IPS DF 4.7 (cell line): ENCODE results near the gene NCBP2L.

ENCODE experiments used
- DNase-seq: peaks from one replicate; pipeline ENCODE4 v3.0.0-alpha.2; 2013; ENCODE audit warnings: low spot score; ENCODE audit errors: extremely low read depth

The NCBP2L gene

GRCh38 chrX:107777536-107777832 is at the start of gene NCBP2L:
NCBP2L (plus strand) TSS chrX:107777733; CDS start chrX:107794221, 16,488 bp downstream.
- DNase-seq = no peak

DNA sequence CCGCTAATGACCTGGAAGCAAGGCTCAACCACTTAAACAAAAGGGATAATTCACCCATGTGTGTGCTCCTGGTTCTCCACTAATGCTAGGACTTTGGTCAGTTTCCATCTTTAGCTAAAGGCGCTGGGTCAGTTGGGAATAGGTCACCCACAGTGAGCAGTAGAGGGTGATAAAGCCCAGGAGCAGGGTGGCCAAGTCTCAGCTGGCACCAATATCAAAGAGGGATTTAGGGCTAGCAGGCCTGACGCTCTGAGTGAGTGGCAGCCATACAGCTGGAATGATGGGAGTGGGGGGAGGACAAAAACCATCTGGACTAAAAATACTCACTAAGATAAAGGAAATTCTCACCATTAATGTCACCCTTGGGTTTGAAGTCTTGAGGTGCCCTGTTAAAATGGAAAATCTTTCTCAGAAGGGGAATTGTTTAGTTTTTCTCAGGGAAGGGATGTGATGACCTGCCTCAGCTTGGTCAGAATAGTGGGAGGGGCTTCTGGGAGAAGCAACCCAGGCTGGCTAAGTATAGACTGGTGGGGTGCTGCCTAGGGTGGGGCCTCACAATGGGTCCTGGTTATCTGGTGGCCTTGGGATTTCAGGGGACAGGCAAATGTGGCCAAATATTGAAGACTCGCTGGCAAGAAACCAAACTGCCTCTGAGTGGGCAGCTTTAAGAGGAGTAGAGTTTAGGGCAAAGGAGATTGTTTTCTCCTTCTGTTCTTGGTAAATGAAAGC is 49.0 kb upstream of the NCBP2L start:
- DNase-seq = no peak

DNA sequence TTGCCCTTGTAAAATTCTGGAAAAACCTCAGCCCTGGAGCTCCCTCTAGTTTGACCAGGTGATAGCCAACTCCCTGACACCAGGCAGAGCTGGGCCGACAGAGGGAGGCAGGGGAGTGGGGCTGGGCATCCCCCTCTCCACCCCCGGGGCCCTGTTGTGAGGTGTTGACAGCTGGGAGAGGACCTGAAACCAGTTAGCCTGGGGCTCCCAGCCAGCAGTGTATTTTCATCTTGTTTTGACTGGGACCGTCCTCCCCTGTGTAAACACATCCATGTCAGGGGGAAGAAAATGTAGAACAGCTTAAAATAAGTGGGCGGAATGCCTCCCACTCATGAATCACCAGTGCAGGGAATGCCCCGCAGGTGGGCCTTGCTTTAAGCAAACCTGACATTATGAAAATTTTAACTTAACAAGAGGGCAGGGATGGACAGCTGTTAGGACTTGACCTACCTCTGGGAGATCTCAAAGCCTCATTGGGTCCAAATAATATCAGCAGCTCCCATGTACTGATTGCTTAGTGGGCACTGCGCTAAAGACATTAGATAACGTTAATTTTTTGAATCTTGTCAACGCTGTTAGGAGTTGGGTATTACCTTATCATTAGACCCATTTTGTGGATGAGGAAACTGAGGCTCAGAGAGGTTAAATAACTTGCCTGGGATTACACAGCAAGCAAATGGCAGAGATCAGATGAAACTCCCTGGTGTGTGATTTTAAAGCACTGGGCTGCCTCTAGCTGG is 47.8 kb upstream of the NCBP2L start:
- DNase-seq = no peak

DNA sequence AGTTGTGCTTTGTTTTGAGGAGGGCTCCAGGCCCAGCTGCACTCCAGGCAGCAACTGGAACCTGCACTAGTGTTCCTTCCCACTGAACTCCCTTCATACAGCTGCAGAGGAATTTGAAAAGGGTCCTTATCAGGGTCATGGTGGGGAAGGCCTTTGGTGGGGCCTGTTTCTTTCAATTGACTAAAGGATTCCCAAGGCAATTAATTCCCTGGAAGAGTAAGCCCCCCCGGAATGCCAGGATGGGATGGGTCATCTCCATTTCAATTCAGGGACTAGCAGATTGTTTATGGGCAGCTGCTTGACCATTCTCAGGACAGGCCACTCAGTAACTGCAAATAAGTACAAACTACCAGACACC is 47.3 kb upstream of the NCBP2L start:
- no peak for DNase-seq

- DNase-seq = no peak
Observed at GRCh38 chrX:107730991-107731766, 46.4 kb upstream of the NCBP2L start.

DNA sequence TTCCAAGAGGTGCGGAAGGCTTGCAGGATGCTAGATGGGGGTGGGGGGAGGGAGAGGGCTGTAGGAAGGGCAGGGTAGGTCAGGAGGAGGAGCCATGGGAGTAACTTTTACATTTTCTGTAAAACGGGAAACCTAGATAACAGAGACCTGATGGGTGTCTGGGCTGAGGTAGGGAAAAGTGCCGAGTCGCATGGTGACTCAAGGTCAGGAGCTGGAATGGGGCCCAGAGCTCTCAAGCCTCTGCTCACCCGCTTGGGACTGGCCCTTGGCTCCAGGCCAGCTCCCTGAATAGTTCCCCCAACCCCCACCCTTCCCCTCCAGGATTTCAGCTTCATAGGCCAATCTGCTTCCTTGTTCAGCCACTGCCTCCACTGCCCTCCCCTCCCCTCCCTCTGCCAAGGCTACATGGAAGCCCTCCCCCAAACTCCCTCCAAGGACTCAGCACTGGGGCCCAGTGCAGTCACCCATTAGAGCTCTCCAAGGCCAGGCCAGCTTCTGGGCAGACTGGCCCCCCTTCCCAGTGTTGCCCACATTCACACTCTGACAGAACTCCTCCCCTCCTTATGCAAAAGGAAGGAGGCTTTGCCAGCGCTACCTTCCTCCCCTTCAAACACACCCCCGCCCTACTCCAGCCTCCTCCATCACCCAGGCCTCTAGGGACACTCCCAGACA is 45.6 kb upstream of the NCBP2L start:
- DNase-seq = no peak

GRCh38 chrX:107733686-107734085 is 43.8 kb upstream of the NCBP2L start:
- DNase-seq = no peak

DNA sequence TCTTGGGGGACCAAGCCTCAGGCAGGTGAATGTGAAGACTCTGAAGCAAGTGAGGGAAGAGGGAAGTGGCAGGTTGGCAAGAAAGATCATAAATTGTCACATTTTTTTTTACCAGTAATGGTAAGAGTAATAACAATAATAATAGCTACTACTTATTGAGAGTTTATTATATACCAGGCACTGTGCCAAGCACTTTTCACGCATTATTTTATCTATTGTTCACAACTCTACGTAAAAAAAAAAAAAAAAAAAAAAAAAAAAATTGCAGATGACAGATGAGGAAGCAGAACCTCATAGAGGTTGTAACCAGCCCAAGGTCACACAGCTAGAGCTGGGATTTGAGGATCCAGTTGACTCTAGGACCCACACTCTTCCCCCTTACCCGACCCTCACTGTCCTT is 42.9 kb upstream of the NCBP2L start:
- no peak for DNase-seq

DNA sequence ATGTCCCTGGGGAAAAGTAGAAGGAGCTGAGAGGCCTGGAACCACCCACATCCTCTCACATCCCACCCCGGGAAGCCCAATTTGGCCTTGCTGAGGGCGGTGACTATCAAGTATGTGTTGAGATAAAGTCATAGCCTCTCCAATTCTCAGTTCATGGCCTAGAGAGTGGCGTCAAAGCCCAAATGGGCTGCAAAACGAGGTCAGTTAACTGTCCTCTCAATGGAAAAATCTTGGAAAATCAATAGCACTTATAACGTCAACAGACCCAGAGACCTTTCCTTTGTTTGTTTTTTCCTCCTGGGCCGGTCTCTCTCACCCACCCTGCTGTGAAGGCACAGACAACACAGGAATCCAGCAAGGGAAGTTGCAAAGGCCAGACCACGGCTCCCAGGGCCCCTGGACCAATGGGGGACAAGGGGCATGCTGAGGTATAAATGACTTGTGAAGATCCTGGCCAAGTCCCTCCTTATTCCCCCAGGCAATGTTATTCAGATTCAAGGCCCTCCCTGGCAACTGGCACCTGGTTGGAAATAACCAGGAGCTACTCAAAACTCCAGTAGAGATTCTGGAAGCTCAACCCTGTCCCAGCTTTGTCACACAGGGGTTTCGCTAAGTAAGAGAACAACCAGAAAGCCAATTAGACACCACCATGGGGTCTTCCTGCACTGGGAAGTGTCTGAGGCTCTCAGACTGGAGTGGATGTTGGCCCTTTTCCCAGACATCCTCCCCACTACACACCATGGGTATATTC is 40.6 kb upstream of the NCBP2L start:
- no peak for DNase-seq

DNA sequence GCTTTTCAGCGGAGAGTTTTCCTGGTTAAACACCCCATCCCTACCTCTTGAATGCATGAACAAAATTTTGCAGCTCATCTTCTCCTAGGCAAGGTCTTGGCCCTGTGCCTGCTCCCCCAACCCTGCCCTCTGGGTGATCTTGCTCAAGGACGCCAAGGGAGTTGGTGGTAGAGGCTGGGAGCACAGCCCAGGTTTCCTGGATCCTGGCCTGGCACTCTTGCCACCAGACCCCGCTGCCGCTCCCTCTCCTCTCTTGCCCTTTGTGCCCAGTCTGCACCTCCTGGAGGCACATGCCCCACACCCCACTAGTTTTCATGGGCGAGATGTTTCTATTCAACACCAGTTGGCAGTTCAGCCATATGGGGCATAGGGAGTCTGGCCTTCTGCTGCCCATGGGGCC is 39.3 kb upstream of the NCBP2L start:
- no peak for DNase-seq

DNA sequence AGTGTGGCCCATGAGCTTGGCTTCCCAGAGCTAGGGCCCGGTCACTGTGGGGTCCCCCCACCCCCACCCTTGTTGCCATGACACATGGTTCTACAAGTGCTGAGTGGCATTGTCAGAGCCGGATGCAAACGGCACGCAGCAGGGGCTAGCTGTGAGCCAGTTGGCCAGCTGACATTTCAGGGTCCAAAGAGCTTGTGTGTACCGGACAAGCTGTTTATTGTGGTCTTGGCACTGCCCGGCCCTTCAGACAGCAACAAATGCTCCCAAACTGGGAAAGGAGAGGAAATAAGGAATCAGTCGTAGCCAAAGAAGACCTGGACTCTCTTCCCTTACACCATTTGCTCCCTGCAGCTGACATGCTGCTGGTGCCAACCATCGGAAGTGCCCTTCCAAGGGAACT is 38.8 kb upstream of the NCBP2L start:
- no peak for DNase-seq

DNA sequence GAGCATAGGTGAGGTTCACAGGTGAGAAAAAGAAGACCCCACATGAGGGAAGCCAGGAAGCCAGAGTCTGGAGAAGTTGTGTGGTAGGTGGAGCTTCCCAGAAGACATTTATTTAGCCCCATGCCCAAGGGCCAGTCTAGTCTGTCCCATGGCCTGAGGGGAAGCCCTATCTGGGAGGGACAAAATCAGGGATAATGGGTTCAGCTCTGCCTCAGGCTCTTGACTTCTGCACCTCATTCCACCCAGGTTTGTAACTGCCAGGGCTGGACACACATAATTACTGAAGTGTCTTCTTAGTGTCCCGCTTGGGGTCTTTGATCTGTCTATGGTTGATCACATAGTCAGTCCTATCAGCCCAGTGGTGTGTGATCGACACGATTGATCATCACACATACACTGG is 38.0 kb upstream of the NCBP2L start:
- no peak for DNase-seq

GRCh38 chrX:107741404-107741790 is 36.1 kb upstream of the NCBP2L start:
- no peak for DNase-seq

GRCh38 chrX:107742700-107743191 is 34.8 kb upstream of the NCBP2L start:
- no peak for DNase-seq

DNA sequence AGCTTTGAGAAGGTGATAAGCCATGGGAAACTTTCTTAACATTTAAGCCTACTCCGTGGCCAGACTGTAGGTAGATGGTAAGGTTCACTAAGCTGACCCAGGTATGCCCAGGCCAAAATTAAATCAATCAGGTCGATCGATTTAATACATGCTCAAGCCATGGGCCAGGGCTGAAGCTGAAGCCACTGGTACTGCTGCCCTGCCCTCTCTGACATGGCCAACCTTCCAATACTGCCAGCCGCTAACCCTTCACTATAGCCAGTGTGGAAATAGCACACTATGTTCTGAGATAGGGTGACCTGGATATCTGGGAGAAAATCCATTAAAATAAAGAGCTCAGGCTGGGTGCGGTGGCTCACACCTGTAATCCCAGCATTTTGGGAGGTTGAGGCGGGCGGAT is 33.5 kb upstream of the NCBP2L start:
- DNase-seq = no peak

DNA sequence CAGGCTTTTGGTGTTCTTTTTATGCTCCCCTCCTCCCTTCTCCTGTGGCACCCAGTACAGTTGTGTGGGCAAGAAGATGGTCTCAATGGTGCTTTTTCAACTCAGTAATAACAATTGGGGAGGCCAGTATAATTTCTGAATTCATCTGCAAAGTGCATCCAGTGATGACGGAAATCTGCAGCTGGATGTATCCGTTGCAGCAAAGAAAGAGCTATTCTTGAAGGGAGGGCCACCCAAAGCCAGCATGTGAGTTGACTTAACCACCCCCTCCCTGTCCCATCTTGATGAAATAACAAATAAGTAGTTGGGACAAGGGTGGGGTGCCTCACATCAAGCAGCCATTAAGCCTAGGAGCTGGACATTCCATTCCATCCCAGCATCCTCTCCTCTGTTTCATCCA is 32.7 kb upstream of the NCBP2L start:
- DNase-seq = no peak

GRCh38 chrX:107747596-107748161 is 29.9 kb upstream of the NCBP2L start:
- DNase-seq = no peak

DNA sequence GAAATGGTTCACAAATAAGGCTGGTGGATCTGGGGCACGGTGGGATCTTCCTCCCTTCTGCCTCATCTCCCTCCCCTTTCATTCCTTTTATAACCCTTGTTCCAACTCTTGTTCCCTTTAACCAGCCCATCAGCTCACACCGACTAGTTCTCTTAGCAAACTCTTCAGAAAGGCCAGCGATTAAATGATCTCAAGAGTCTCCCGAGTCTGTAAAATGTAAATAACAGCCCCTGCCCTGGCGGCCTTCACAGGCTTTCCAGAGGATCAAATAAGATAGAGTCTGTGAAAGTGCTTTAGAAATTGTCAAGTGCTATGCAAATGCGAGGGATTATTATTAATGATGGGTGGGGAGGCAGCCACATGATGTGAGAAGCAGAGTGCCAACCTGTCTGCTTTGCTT is 29.0 kb upstream of the NCBP2L start:
- no peak for DNase-seq

- DNase-seq = no peak
Observed at GRCh38 chrX:107750263-107750662, 27.3 kb upstream of the NCBP2L start.

DNA sequence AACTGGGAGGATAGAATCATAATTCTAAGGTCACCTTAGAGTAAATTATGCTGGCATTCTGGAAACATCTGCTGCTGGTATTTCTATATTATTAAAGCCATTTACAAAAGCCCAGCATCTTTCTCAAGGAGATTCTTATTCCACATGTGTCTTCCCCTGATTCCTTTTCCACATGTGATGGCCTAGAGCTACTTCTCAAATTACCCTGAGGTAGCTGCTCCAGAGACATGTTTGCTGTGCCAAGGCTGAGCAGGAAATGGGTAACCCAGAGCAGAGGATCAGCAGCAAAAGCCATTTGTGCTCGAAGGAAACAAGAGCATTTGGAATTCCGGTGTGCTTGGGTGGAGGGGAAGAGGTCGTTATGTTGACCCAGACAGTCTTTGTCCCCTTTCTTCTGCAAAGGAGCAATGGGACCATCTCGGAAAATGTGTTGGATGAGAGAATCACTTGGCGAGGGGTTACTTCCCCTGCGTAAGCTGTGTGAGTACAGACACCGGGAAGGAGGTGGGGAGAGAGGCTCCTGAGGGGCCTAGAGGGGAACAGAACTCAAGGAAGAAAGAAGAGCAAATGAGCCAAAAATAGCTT is 26.6 kb upstream of the NCBP2L start:
- DNase-seq = no peak
